LNCaP clone FGC (cell line): ENCODE measurements around the gene SPAAR.
"Not testable (repeated sequence)": the region's sequence is repeated elsewhere in the genome, so short reads cannot be mapped to it uniquely, and the experiment has no call there.

ENCODE experiments used
- DNase-seq: peaks from one replicate; pipeline ENCODE4 v3.0.0-alpha.2; 2011; ENCODE audit warnings: low read depth
- H3K4me3 ChIP-seq: 2 replicates; pipeline ENCODE4 v1.5.1; 2011; ENCODE audit warnings: mild to moderate bottlenecking, low read depth, low read length, control low read depth
- CTCF ChIP-seq: IDR thresholded peaks from 2 replicates; pipeline ENCODE4 v1.5.1; 2012; ENCODE audit warnings: mild to moderate bottlenecking; ENCODE audit not compliant: control insufficient read depth, insufficient read depth; ENCODE audit errors: extremely low read depth

SPAAR gene

GRCh38 chr9:35882996-35883395 lies 26.3 kb upstream of the SPAAR start:
- no peak for DNase-seq
- no peak for TF ChIP-seq CTCF
- H3K4me3 ChIP-seq: no peak overlapping the region

GRCh38 chr9:35884908-35885307 lies 24.4 kb upstream of the SPAAR start:
- H3K4me3 ChIP-seq, DNase-seq: not testable (repeated sequence)

GRCh38 chr9:35891646-35892045 lies 17.6 kb upstream of the SPAAR start:
- no peak overlapping the region for H3K4me3 ChIP-seq
- no peak for DNase-seq
- TF ChIP-seq CTCF: no peak

GRCh38 chr9:35892051-35892450 lies 17.2 kb upstream of the SPAAR start:
- no peak for TF ChIP-seq CTCF
- H3K4me3 ChIP-seq: no peak overlapping the region
- DNase-seq: no peak

GRCh38 chr9:35896570-35896969 lies 12.7 kb upstream of the SPAAR start:
- no peak for TF ChIP-seq CTCF
- DNase-seq: no peak
- H3K4me3 ChIP-seq: no peak overlapping the region

GRCh38 chr9:35897376-35898099 lies 11.8 kb upstream of the SPAAR start:
- not testable (repeated sequence) for DNase-seq, H3K4me3 ChIP-seq

GRCh38 chr9:35898337-35898736 lies 11.0 kb upstream of the SPAAR start:
- no peak for TF ChIP-seq CTCF
- no peak for DNase-seq
- H3K4me3 ChIP-seq: no peak overlapping the region

- no peak for TF ChIP-seq CTCF
- H3K4me3 ChIP-seq: no peak overlapping the region
- DNase-seq: no peak
Observed at GRCh38 chr9:35899021-35899420, 10.3 kb upstream of the SPAAR start.
